Fibroblast of skin of left biceps (primary cell): ENCODE measurements around the gene MCIDAS.

Experiments
- DNase-seq, 2 experiments: peaks; one replicate each; pipeline ENCODE4 v3.0.0-alpha.2; 2013; ENCODE audit warnings: low read depth in 2 of 2

The MCIDAS gene

GRCh38 chr5:55222092-55222984 is 4.8 kb downstream of the MCIDAS start:
- DNase-seq: no peak

GRCh38 chr5:55220433-55221185 is 6.5 kb downstream of the MCIDAS start:
- DNase-seq: no peak

- DNase-seq: no peak
These were observed 7.3 kb downstream of the MCIDAS start for GRCh38 chr5:55219770-55220169.

- DNase-seq: no peak
These were observed 8.1 kb downstream of the MCIDAS start for GRCh38 chr5:55218967-55219366.

GRCh38 chr5:55211184-55211874 is 15.8 kb downstream of the MCIDAS start:
- no peak for DNase-seq

- DNase-seq: no peak
These were observed 22.1 kb downstream of the MCIDAS start for GRCh38 chr5:55205001-55205400.

GRCh38 chr5:55191165-55191564 is 36.0 kb downstream of the MCIDAS start:
- DNase-seq: no peak

GRCh38 chr5:55188656-55189540 is 38.2 kb downstream of the MCIDAS start:
- DNase-seq: no peak

GRCh38 chr5:55187370-55187769 is 39.7 kb downstream of the MCIDAS start:
- DNase-seq: no peak

GRCh38 chr5:55180016-55180415 is 47.1 kb downstream of the MCIDAS start:
- DNase-seq: no peak

GRCh38 chr5:55177078-55177477 is 50.0 kb downstream of the MCIDAS start:
- no peak for DNase-seq

- no peak for DNase-seq
These were observed 50.8 kb downstream of the MCIDAS start for GRCh38 chr5:55176176-55176818.

GRCh38 chr5:55175781-55176175 is 51.3 kb downstream of the MCIDAS start:
- DNase-seq: no peak

- no peak for DNase-seq
These were observed 53.4 kb downstream of the MCIDAS start for GRCh38 chr5:55173687-55174230.

GRCh38 chr5:55172937-55173686 is 54.0 kb downstream of the MCIDAS start, which contains the start of gene CDC20B:
CDC20B (minus strand) TSS chr5:55173177; CDS start chr5:55173000, 177 bp downstream.
- DNase-seq: no peak

- DNase-seq: peak in 1 of 2 experiments; percentile 51
These were observed 54.8 kb downstream of the MCIDAS start for GRCh38 chr5:55172051-55172899.

GRCh38 chr5:55171471-55171870 is 55.6 kb downstream of the MCIDAS start:
- DNase-seq: no peak
